Suprapubic skin (tissue), 4 donors: Measurements from ENCODE around the gene HBEGF.

Experiments used
- EP300 ChIP-seq: sonication (generic); formaldehyde crosslinking; IDR thresholded peaks from one replicate; pipeline ENCODE4 v1.6.1; 2017; ENCODE audit warnings: antibody characterized with exemption
- POLR2A ChIP-seq, 2 donors: fragments of 450-650 bp; IDR thresholded peaks; one replicate each; pipeline ENCODE4 v1.6.1; 2017; ENCODE audit warnings: antibody characterized with exemption in 2 of 2, mild to moderate bottlenecking in 2 of 2, moderate library complexity in 2 of 2
- POLR2AphosphoS5 ChIP-seq, 3 donors: sonication (generic); formaldehyde crosslinking; IDR thresholded peaks; one replicate each; pipeline ENCODE4 v1.6.1; 2017; ENCODE audit warnings: antibody characterized with exemption in 3 of 3
- TF ChIP-seq, protein P1 (sequence below), 2 donors: fragments of 200-600 bp in 1 of 2; fragments of 450-650 bp in 1 of 2; sonication (generic) in 1 of 2; IDR thresholded peaks; one replicate each; pipeline ENCODE4 v1.5.1; 2016 to 2019; ENCODE audit warnings: antibody characterized with exemption in 2 of 2, mild to moderate bottlenecking in 1 of 2, moderate library complexity in 1 of 2

DNA sequence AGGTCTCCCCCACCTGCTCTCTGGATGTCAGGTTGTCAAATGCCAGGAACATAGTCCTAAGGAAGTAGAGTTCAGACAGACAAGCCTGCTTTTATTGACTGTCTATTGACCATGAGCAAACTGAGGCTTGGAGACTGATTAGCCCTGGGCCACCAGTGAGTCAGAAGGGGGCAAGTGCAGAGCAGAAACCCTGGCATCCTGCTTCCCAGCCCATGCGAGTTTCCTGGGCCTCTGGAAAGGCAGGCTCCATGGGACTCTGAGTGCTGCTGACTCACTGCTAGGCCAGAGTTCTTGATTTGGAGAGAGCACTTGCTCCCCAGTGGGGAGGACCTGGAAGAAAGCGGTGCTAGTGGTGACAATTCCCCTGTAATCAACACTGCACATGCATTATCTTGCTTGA lies 2.8 kb upstream of the HBEGF start:
- TF ChIP-seq, protein P1, sequence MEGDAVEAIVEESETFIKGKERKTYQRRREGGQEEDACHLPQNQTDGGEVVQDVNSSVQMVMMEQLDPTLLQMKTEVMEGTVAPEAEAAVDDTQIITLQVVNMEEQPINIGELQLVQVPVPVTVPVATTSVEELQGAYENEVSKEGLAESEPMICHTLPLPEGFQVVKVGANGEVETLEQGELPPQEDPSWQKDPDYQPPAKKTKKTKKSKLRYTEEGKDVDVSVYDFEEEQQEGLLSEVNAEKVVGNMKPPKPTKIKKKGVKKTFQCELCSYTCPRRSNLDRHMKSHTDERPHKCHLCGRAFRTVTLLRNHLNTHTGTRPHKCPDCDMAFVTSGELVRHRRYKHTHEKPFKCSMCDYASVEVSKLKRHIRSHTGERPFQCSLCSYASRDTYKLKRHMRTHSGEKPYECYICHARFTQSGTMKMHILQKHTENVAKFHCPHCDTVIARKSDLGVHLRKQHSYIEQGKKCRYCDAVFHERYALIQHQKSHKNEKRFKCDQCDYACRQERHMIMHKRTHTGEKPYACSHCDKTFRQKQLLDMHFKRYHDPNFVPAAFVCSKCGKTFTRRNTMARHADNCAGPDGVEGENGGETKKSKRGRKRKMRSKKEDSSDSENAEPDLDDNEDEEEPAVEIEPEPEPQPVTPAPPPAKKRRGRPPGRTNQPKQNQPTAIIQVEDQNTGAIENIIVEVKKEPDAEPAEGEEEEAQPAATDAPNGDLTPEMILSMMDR (IDR thresholded peaks at IDR 0.05) = no peak
- no peak for TF ChIP-seq POLR2A (IDR thresholded peaks at IDR 0.05)
- TF ChIP-seq POLR2AphosphoS5 (IDR thresholded peaks at IDR 0.05) = no peak
- no peak for TF ChIP-seq EP300
